Uterus (tissue), 2 donors: ENCODE results near the gene DCPS.

ENCODE experiments used
- POLR2A ChIP-seq, 2 donors: fragments of 450-650 bp; IDR thresholded peaks; one replicate each; pipeline ENCODE4 v1.6.1; 2016; ENCODE audit warnings: antibody characterized with exemption in 2 of 2, mild to moderate bottlenecking in 1 of 2, moderate library complexity in 1 of 2
- TF ChIP-seq, protein P1 (sequence below), 4 experiments: fragments of 200-600 bp in 2 of 4; fragments of 450-650 bp in 2 of 4; sonication (generic) in 2 of 4; IDR thresholded peaks; one replicate each; pipeline ENCODE4 v1.5.1; 2016 to 2019; ENCODE audit warnings: antibody characterized with exemption in 4 of 4, mild to moderate bottlenecking in 2 of 4, moderate library complexity in 1 of 4

DNA sequence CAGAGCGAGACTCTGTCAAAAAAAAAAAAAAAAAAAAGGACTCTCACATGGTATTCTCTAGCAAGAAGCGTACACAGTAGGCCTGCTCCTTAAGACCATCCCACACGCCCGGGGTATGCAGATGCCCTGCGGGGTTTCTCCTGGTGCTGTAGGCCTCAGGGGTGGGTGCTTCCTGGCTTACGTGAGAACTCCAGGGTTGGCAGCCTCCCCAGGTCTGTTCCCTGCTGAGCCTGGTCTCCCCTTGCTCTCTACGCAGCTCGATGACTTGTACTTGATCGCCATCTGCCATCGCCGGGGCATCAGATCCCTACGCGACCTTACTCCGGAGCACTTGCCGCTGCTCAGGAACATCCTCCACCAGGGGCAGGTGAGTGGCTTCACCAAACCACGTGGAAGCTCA lies 39.2 kb downstream of the DCPS start:
- TF ChIP-seq, protein P1, sequence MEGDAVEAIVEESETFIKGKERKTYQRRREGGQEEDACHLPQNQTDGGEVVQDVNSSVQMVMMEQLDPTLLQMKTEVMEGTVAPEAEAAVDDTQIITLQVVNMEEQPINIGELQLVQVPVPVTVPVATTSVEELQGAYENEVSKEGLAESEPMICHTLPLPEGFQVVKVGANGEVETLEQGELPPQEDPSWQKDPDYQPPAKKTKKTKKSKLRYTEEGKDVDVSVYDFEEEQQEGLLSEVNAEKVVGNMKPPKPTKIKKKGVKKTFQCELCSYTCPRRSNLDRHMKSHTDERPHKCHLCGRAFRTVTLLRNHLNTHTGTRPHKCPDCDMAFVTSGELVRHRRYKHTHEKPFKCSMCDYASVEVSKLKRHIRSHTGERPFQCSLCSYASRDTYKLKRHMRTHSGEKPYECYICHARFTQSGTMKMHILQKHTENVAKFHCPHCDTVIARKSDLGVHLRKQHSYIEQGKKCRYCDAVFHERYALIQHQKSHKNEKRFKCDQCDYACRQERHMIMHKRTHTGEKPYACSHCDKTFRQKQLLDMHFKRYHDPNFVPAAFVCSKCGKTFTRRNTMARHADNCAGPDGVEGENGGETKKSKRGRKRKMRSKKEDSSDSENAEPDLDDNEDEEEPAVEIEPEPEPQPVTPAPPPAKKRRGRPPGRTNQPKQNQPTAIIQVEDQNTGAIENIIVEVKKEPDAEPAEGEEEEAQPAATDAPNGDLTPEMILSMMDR (IDR thresholded peaks at IDR 0.05): no peak
- TF ChIP-seq POLR2A (IDR thresholded peaks at IDR 0.05): no peak
